HCT116 (cell line): ENCODE measurements around the gene ADAMTS3.

Source experiments
- CEBPB ChIP-seq: IDR thresholded peaks from 2 replicates; pipeline ENCODE4 v1.6.1; 2012; ENCODE audit warnings: low read depth
- MAX ChIP-seq: IDR thresholded peaks from 2 replicates; pipeline ENCODE4 v1.6.1; 2012
- POLR2A ChIP-seq: IDR thresholded peaks from 2 replicates; pipeline ENCODE4 v1.7.0; 2011; ENCODE audit warnings: borderline replicate concordance; ENCODE audit not compliant: insufficient read depth, insufficient read length; ENCODE audit errors: extremely low read depth
- SIN3A ChIP-seq: IDR thresholded peaks from 2 replicates; pipeline ENCODE4 v1.6.1; 2012; ENCODE audit warnings: low read depth
- YY1 ChIP-seq: IDR thresholded peaks from 2 replicates; pipeline ENCODE4 v1.6.1; 2011; ENCODE audit warnings: low read length, low read depth, moderate library complexity, mild to moderate bottlenecking; ENCODE audit not compliant: insufficient replicate concordance; ENCODE audit errors: extremely low read depth

- TF ChIP-seq CEBPB, result no peak
- TF ChIP-seq MAX, result no peak
- no peak for TF ChIP-seq YY1
- no peak for TF ChIP-seq SIN3A
- TF ChIP-seq POLR2A, result no peak
Measured at GRCh38 chr4:72529148-72529822, 39.7 kb downstream of the ADAMTS3 start.
